Measurements from ENCODE around the gene CHD5. TPM values are rescaled to one million over a fixed set of nuclear protein-coding genes. Genes with fewer than 3 reads are reported as not detected.

Gene CHD5
- polyA plus RNA-seq, 1 donor (not counting 4 experiments of a cell fraction or from before 2014, with no cell fraction given), result 0.07 TPM

DNA sequence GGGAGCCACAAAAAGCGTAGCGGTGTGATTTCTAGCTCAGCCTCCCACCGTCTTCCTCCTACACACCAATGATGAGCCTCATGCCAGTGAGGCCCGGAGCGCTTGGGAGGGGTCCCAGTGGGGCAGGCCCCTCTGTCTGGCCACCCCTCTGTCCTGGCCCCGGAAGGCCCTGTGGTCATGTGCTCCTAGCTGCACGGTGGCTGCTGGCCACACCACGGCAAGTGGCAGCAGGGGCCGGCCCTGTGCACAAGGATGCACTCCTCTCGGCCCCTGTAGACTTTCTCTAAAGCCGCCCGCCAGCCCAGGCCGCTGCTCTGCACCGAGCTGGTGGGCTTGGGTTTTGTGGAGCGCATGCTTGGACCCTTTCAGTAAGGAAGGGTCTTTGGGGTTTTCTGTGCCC, 80.8 kb downstream of the CHD5 start:
- Histone ChIP-seq H3K27ac (ENCODE audit: control insufficient read depth, insufficient read depth, low read length) (no peak overlapping the region), H3K4me2 (ENCODE audit: control insufficient read depth, extremely low read depth, insufficient read depth, low read depth, low read length) (no peak overlapping the region), H3K9me1 (ENCODE audit: control insufficient read depth, extremely low read depth, insufficient read depth, low read length) (no peaks in the 10 kb centered on the region), H3K27me3 (ENCODE audit: control insufficient read depth, extremely low read depth, insufficient read depth, low read length) (peaks cover 34% of the 10 kb centered on the region), H3K4me1 (ENCODE audit: control insufficient read depth, extremely low read depth, insufficient read depth, low read length) (no peaks in the 10 kb centered on the region), H3K79me2 (ENCODE audit: control insufficient read depth, insufficient read depth, low read length) (no peaks in the 10 kb centered on the region), H2AFZ (ENCODE audit: control insufficient read depth, low read length) (no peak overlapping the region), H3K4me3 (ENCODE audit: control insufficient read depth in 2 of 3, extremely low read depth in 1 of 3, insufficient read depth in 2 of 3, low read depth in 1 of 3, low read length in 3 of 3) (no peak overlapping the region), H4K20me1 (ENCODE audit: control insufficient read depth, extremely low read depth, insufficient read depth, low read length) (no peaks in the 10 kb centered on the region), H3K36me3 (ENCODE audit: control insufficient read depth in 2 of 2, extremely low read depth in 1 of 2, insufficient read depth in 2 of 2, low read length in 2 of 2) (no peaks in the 10 kb centered on the region), H3K9me3 (ENCODE audit: control insufficient read depth, low read depth, low read length) (no peaks in the 10 kb centered on the region), H3K9ac (ENCODE audit: control insufficient read depth, extremely low read depth, insufficient read depth, low read length) (no peak overlapping the region)
- dilution Hi-C loops (cut with MboI; ENCODE audit: extremely low pct_ligation_motif_present, low sequenced_read_pairs), result no loop called here
- TF ChIP-seq EZH2 (IDR thresholded peaks at IDR 0.05; ENCODE audit: low read length), result no peak
- TF ChIP-seq, protein P1, sequence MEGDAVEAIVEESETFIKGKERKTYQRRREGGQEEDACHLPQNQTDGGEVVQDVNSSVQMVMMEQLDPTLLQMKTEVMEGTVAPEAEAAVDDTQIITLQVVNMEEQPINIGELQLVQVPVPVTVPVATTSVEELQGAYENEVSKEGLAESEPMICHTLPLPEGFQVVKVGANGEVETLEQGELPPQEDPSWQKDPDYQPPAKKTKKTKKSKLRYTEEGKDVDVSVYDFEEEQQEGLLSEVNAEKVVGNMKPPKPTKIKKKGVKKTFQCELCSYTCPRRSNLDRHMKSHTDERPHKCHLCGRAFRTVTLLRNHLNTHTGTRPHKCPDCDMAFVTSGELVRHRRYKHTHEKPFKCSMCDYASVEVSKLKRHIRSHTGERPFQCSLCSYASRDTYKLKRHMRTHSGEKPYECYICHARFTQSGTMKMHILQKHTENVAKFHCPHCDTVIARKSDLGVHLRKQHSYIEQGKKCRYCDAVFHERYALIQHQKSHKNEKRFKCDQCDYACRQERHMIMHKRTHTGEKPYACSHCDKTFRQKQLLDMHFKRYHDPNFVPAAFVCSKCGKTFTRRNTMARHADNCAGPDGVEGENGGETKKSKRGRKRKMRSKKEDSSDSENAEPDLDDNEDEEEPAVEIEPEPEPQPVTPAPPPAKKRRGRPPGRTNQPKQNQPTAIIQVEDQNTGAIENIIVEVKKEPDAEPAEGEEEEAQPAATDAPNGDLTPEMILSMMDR (optimal IDR thresholded peaks at IDR 0.05 in 1 of 3, IDR thresholded peaks at IDR 0.05 in 1 of 3, conservative IDR thresholded peaks at IDR 0.05 in 1 of 3; ENCODE audit: extremely low read depth in 1 of 3, insufficient read depth in 2 of 3, low read length in 3 of 3), result no peak
- DNase-seq (ENCODE audit: low read depth, low spot score), result no peak
- no peak for FAIRE-seq

GRCh38 chr1:6098303-6099215, 81.6 kb downstream of the CHD5 start:
- H3K9ac ChIP-seq (ENCODE audit: control insufficient read depth, extremely low read depth, insufficient read depth, low read length), result no peak overlapping the region
- H3K4me1 ChIP-seq (ENCODE audit: control insufficient read depth, extremely low read depth, insufficient read depth, low read length), result no peaks in the 10 kb centered on the region
- H3K9me3 ChIP-seq (ENCODE audit: control insufficient read depth, low read depth, low read length), result no peaks in the 10 kb centered on the region
- FAIRE-seq (no peak), DNase-seq (ENCODE audit: low read depth, low spot score) (no peak)
- no peaks in the 10 kb centered on the region for H3K9me1 ChIP-seq (ENCODE audit: control insufficient read depth, extremely low read depth, insufficient read depth, low read length)
- peaks cover 33% of the 10 kb centered on the region for H3K27me3 ChIP-seq (ENCODE audit: control insufficient read depth, extremely low read depth, insufficient read depth, low read length)
- dilution Hi-C loops (cut with MboI; ENCODE audit: extremely low pct_ligation_motif_present, low sequenced_read_pairs), result no loop called here
- no peak overlapping the region for H2AFZ ChIP-seq (ENCODE audit: control insufficient read depth, low read length)
- H3K27ac ChIP-seq (ENCODE audit: control insufficient read depth, insufficient read depth, low read length), result no peak overlapping the region
- H3K36me3 ChIP-seq (ENCODE audit: control insufficient read depth in 2 of 2, extremely low read depth in 1 of 2, insufficient read depth in 2 of 2, low read length in 2 of 2), result no peaks in the 10 kb centered on the region
- no peaks in the 10 kb centered on the region for H3K79me2 ChIP-seq (ENCODE audit: control insufficient read depth, insufficient read depth, low read length)
- no peak overlapping the region for H3K4me3 ChIP-seq (ENCODE audit: control insufficient read depth in 2 of 3, extremely low read depth in 1 of 3, insufficient read depth in 2 of 3, low read depth in 1 of 3, low read length in 3 of 3)
- H4K20me1 ChIP-seq (ENCODE audit: control insufficient read depth, extremely low read depth, insufficient read depth, low read length), result no peaks in the 10 kb centered on the region
- no peak overlapping the region for H3K4me2 ChIP-seq (ENCODE audit: control insufficient read depth, extremely low read depth, insufficient read depth, low read depth, low read length)
- no peak for TF ChIP-seq EZH2 (IDR thresholded peaks at IDR 0.05; ENCODE audit: low read length)
- TF ChIP-seq, protein P1 (optimal IDR thresholded peaks at IDR 0.05 in 1 of 3, IDR thresholded peaks at IDR 0.05 in 1 of 3, conservative IDR thresholded peaks at IDR 0.05 in 1 of 3; ENCODE audit: extremely low read depth in 1 of 3, insufficient read depth in 2 of 3, low read length in 3 of 3), result no peak

Data from keratinocyte (primary cell).